ENCODE data around the gene TRMT112.

- TF ChIP-seq, protein P1, sequence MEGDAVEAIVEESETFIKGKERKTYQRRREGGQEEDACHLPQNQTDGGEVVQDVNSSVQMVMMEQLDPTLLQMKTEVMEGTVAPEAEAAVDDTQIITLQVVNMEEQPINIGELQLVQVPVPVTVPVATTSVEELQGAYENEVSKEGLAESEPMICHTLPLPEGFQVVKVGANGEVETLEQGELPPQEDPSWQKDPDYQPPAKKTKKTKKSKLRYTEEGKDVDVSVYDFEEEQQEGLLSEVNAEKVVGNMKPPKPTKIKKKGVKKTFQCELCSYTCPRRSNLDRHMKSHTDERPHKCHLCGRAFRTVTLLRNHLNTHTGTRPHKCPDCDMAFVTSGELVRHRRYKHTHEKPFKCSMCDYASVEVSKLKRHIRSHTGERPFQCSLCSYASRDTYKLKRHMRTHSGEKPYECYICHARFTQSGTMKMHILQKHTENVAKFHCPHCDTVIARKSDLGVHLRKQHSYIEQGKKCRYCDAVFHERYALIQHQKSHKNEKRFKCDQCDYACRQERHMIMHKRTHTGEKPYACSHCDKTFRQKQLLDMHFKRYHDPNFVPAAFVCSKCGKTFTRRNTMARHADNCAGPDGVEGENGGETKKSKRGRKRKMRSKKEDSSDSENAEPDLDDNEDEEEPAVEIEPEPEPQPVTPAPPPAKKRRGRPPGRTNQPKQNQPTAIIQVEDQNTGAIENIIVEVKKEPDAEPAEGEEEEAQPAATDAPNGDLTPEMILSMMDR (IDR thresholded peaks at IDR 0.05), result peak; percentile 65 to 77 (median 70)
- TF ChIP-seq POLR2A (IDR thresholded peaks at IDR 0.05), result peak; percentile 54
These were observed 38.0 kb upstream of the TRMT112 start for GRCh38 chr11:64355078-64355940.

All from right lobe of liver (tissue), 4 donors.